Mucosa of descending colon (tissue), 3 donors: Measurements from ENCODE around the gene CYP27C1. TPM values are rescaled to one million over a fixed set of nuclear protein-coding genes. Genes with fewer than 3 reads are reported as not detected.
A peak's percentile ranks its signal among the peaks of the same experiment; 100 is the strongest.
"Not testable (repeated sequence)": the region's sequence is repeated elsewhere in the genome, so short reads cannot be mapped to it uniquely, and the experiment has no call there.

Source experiments
- ATAC-seq: fragments of 200-7000 bp; cut with Tn5 transposase; one replicate; pipeline ENCODE4 v1.9.1; 2020; ENCODE audit warnings: mild to moderate bottlenecking, moderate library complexity
- DNase-seq, 3 donors: peaks; one replicate each; pipeline ENCODE4 v3.0.0-alpha.2; 2020
- H3K36me3 ChIP-seq: fragments of 200-600 bp; one replicate; pipeline ENCODE4 v1.8.0; 2021; ENCODE audit warnings: low read depth, mild to moderate bottlenecking
- H3K4me1 ChIP-seq: fragments of 200-600 bp; one replicate; pipeline ENCODE4 v1.8.0; 2021; ENCODE audit warnings: low read depth, mild to moderate bottlenecking
- H3K4me3 ChIP-seq: fragments of 200-600 bp; one replicate; pipeline ENCODE4 v1.8.0; 2021; ENCODE audit warnings: mild to moderate bottlenecking
- H3K9me3 ChIP-seq: fragments of 200-600 bp; one replicate; pipeline ENCODE4 v1.8.0; 2021; ENCODE audit warnings: mild to moderate bottlenecking
- intact Hi-C, 2 donors: fragments of 100-400 bp; cut with DNase I in 1 of 2; cut with micrococcal nuclease in 1 of 2; formaldehyde crosslinking; loops; one replicate each; pipeline versions ENCODE4 v1.11.0 to v1.11.1; 2022; cut with DNase I, micrococcal nuclease
- total RNA-seq, 3 donors: library from RNA; stranded (reverse); fragmentation: NEBNext Ultra II Directional in 2 of 3; extraction: Animal tissue kit (Norgen Biotek cat#: 25700) in 2 of 3; gene quantifications; one replicate each; pipeline versions ENCODE4 v1.2.1 to v1.2.4, GENCODE V29; 2021 to 2023
- TF ChIP-seq, protein P1 (sequence below): fragments of 200-600 bp; IDR thresholded peaks from one replicate; pipeline ENCODE4 v1.8.0; 2022; ENCODE audit warnings: antibody characterized with exemption, mild to moderate bottlenecking
- donor health status: DM: no; HTN: no; CAD: no; lungs with moderate emphysema.
- donor health status: DM: no; HTN: no; CAD: no.
- donor health status: DM: no; HTN: yes; CAD: no.

CYP27C1 gene
- total RNA-seq, 3 donors from 2014 or later, result 0.17 to 0.82 (median 0.63) TPM

- TF ChIP-seq, protein P1, sequence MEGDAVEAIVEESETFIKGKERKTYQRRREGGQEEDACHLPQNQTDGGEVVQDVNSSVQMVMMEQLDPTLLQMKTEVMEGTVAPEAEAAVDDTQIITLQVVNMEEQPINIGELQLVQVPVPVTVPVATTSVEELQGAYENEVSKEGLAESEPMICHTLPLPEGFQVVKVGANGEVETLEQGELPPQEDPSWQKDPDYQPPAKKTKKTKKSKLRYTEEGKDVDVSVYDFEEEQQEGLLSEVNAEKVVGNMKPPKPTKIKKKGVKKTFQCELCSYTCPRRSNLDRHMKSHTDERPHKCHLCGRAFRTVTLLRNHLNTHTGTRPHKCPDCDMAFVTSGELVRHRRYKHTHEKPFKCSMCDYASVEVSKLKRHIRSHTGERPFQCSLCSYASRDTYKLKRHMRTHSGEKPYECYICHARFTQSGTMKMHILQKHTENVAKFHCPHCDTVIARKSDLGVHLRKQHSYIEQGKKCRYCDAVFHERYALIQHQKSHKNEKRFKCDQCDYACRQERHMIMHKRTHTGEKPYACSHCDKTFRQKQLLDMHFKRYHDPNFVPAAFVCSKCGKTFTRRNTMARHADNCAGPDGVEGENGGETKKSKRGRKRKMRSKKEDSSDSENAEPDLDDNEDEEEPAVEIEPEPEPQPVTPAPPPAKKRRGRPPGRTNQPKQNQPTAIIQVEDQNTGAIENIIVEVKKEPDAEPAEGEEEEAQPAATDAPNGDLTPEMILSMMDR, result no peak
- no peak for ATAC-seq
- H3K4me1 ChIP-seq, result no peaks in the 10 kb centered on the region
- DNase-seq, result no peak
- H3K36me3 ChIP-seq, result no peaks in the 10 kb centered on the region
- no peaks in the 10 kb centered on the region for H3K9me3 ChIP-seq
- H3K4me3 ChIP-seq, result no peak overlapping the region
- intact Hi-C loops, result no loop called here
Measured at GRCh38 chr2:127255721-127256120, 35.6 kb upstream of the CYP27C1 start.

- ATAC-seq (no peak), DNase-seq (no peak)
- Histone ChIP-seq H3K4me1 (no peaks in the 10 kb centered on the region), H3K36me3 (no peaks in the 10 kb centered on the region), H3K9me3 (no peaks in the 10 kb centered on the region), H3K4me3 (no peak overlapping the region)
- intact Hi-C loops, result no loop called here
- TF ChIP-seq, protein P1, result no peak
Measured at GRCh38 chr2:127255146-127255545, 35.0 kb upstream of the CYP27C1 start.

GRCh38 chr2:127254386-127254981 lies 34.4 kb upstream of the CYP27C1 start:
- no peak for DNase-seq
- no peak for ATAC-seq

DNA sequence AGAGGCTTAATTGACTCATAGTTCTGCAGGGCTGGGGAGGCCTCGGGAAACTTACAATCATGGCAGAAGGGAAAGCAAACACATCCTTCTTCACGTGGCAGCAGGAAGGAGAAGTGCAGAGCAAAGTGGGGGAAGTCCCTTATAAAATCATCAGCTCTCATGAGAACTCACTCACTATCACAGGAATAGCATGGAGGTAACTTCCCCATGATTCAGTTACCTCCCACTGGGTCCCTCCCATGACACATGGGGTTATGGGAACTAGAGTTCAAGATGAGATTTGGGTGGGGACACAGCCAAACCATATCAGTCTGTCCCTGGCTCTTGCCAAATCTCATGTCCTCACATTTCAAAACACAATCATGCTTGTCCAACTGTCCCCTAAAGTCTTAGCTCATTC lies 21.1 kb upstream of the CYP27C1 start:
- peak; percentile 25 for ATAC-seq
- intact Hi-C loops, H3K9me3 ChIP-seq: not testable (repeated sequence)

More at GRCh38 chr2:127254386-127254981, 34.4 kb upstream of the CYP27C1 start:
- intact Hi-C loops, result no loop called here
- Histone ChIP-seq H3K4me1 (no peaks in the 10 kb centered on the region), H3K36me3 (no peaks in the 10 kb centered on the region), H3K9me3 (no peaks in the 10 kb centered on the region), H3K4me3 (no peak overlapping the region)
- TF ChIP-seq, protein P1, result no peak

DNA sequence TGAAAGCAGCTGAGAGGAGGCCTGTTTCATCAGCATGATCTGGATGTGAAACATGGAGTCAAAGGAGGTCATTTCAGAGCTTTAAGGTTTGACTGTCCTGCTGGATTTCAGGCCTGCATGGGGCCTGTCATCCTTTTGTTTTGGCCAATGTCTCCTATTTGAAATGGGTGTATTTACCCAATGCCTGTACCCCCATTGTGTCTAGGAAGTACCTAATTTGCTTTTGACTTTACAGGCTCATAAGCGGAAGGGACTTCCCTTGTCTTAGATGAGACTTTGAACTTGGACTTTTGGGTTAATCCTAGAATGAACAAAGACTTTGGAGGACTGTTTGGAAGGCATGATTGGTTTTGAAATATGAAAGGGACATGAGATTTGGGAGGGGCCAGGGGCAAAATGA lies 19.3 kb upstream of the CYP27C1 start:
- intact Hi-C loops, result no loop called here
- TF ChIP-seq, protein P1, result no peak
- ATAC-seq, result no peak
- Histone ChIP-seq H3K4me1 (no peaks in the 10 kb centered on the region), H3K9me3 (peaks cover 2% of the 10 kb centered on the region), H3K36me3 (no peaks in the 10 kb centered on the region), H3K4me3 (no peak overlapping the region)
- no peak for DNase-seq

More for the DNA sequence above, 21.1 kb upstream of the CYP27C1 start:
- not testable (repeated sequence) for DNase-seq, H3K4me1 ChIP-seq, H3K36me3 ChIP-seq, H3K4me3 ChIP-seq

GRCh38 chr2:127237768-127238167 lies 17.7 kb upstream of the CYP27C1 start:
- H3K4me3 ChIP-seq, H3K4me1 ChIP-seq, H3K36me3 ChIP-seq, ATAC-seq, DNase-seq, intact Hi-C loops, H3K9me3 ChIP-seq: not testable (repeated sequence)
